A673 (cell line): Measurements from ENCODE around the gene CD8A.
"Not testable (repeated sequence)": the region's sequence is repeated elsewhere in the genome, so short reads cannot be mapped to it uniquely, and the experiment has no call there.

Source experiments
- EZH2 ChIP-seq: fragments of 200-600 bp; sonication (generic); IDR thresholded peaks from 2 replicates; pipeline ENCODE4 v1.6.1; 2017; ENCODE audit warnings: borderline replicate concordance, low read depth, mild to moderate bottlenecking, mixed read lengths, antibody characterized with exemption, low read length; ENCODE audit not compliant: poor library complexity, severe bottlenecking
- TF ChIP-seq, protein P1 (sequence below): fragments of 300-800, 200-600 bp; sonication (generic); conservative IDR thresholded peaks from 2 replicates; pipeline ENCODE4 v1.5.1; 2017; ENCODE audit warnings: low read depth, mild to moderate bottlenecking, antibody characterized with exemption, low read length, moderate library complexity, mixed read lengths

GRCh38 chr2:86741889-86742498 is 48.7 kb downstream of the CD8A start:
- TF ChIP-seq, protein P1, sequence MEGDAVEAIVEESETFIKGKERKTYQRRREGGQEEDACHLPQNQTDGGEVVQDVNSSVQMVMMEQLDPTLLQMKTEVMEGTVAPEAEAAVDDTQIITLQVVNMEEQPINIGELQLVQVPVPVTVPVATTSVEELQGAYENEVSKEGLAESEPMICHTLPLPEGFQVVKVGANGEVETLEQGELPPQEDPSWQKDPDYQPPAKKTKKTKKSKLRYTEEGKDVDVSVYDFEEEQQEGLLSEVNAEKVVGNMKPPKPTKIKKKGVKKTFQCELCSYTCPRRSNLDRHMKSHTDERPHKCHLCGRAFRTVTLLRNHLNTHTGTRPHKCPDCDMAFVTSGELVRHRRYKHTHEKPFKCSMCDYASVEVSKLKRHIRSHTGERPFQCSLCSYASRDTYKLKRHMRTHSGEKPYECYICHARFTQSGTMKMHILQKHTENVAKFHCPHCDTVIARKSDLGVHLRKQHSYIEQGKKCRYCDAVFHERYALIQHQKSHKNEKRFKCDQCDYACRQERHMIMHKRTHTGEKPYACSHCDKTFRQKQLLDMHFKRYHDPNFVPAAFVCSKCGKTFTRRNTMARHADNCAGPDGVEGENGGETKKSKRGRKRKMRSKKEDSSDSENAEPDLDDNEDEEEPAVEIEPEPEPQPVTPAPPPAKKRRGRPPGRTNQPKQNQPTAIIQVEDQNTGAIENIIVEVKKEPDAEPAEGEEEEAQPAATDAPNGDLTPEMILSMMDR = not testable (repeated sequence)
- not testable (repeated sequence) for TF ChIP-seq EZH2
